Thyroid gland (tissue), 4 donors: ENCODE results near the gene AMOT. TPM values are rescaled to one million over a fixed set of nuclear protein-coding genes. Genes with fewer than 3 reads are reported as not detected.

ENCODE experiments used
- DNase-seq, 2 donors: peaks; one replicate each; pipeline ENCODE4 v3.0.0-alpha.2; 2019
- H3K27ac ChIP-seq, 3 donors: fragments of 200-600 bp; sonication (generic); 1 replicate in 2 of 3; 2 replicates in 1 of 3; pipeline ENCODE4 v1.5.1; 2016 to 2019; ENCODE audit warnings: mild to moderate bottlenecking in 1 of 3, moderate library complexity in 1 of 3
- H3K27me3 ChIP-seq: fragments of 200-600 bp; sonication (generic); one replicate; pipeline ENCODE4 v1.5.1; 2019
- H3K36me3 ChIP-seq, 2 donors: fragments of 200-600 bp; sonication (generic); one replicate each; pipeline ENCODE4 v1.5.1; 2016 to 2019
- H3K4me1 ChIP-seq, 2 donors: fragments of 200-600 bp; sonication (generic); one replicate each; pipeline ENCODE4 v1.5.1; 2017 to 2019
- H3K4me3 ChIP-seq, 3 donors: fragments of 200-600 bp; sonication (generic); replicated peaks in 1 of 3; 1 replicate in 2 of 3; 2 replicates in 1 of 3; pipeline ENCODE4 v1.5.1; 2016; ENCODE audit warnings: mild to moderate bottlenecking in 1 of 3
- H3K9me3 ChIP-seq: fragments of 200-600 bp; sonication (generic); one replicate; pipeline ENCODE4 v1.5.1; 2017
- CTCF ChIP-seq, 6 experiments: fragments of 200-600 bp in 3 of 6; fragments of 450-650 bp in 3 of 6; sonication (generic) in 3 of 6; IDR thresholded peaks; one replicate each; pipeline ENCODE4 v1.5.1; 2016 to 2019; ENCODE audit warnings: antibody characterized with exemption in 6 of 6, mild to moderate bottlenecking in 2 of 6, inconsistent platforms in 1 of 6, moderate library complexity in 1 of 6
- POLR2A ChIP-seq, 2 donors: fragments of 450-650 bp; IDR thresholded peaks; one replicate each; pipeline ENCODE4 v1.6.1; 2017; ENCODE audit warnings: antibody characterized with exemption in 2 of 2, mild to moderate bottlenecking in 2 of 2, moderate library complexity in 1 of 2
- WGBS, 2 donors: methylation state at CpG; one replicate each; pipeline ENCODE4 v1.1.5; 2017; 5-methylcytosine and 5-hydroxymethylcytosine counted together
- intact Hi-C: fragments of 100-400 bp; cut with DNase I; formaldehyde crosslinking; loops from one replicate; pipeline ENCODE4 v1.15.1; 2023
- total RNA-seq, 4 donors: library from RNA; depleted of rRNA; stranded (reverse); fragments of >200 nt; gene quantifications; one replicate each; pipeline ENCODE4 v1.2.3, GENCODE V29; 2016

AMOT gene
- total RNA-seq, 4 donors from 2014 or later: 8.0 to 20.7 (median 14.1) TPM

DNA sequence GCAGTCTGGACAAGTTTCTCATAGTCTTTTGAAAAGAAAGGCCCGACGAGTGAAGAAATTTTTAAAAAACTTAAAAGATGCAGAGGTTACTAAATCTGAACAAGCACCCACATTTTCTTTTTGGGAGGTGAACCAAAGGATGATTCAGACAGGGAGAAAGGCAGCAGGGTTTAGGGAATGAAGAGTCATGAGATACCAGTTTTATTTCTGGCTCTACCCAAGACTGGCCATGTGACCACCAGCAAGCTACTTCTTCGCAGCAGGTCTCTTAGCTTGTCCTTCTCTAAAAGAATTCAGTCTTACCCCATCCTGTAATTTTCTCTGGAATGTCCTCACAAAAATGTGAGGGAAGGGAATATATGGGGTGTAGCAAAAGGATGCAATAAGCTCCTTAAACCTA, 37.6 kb downstream of the AMOT start:
- Histone ChIP-seq H3K9me3 (no peaks in the 10 kb centered on the region), H3K4me3 (no peak overlapping the region), H3K4me1 (no peaks in the 10 kb centered on the region), H3K27ac (no peak overlapping the region), H3K27me3 (peaks cover 4% of the 10 kb centered on the region), H3K36me3 (no peaks in the 10 kb centered on the region)
- no peak for DNase-seq
- WGBS, 2 donors: 97 to 98% methylated on average over 3 of the region's 3 CpGs
- intact Hi-C loops: no loop called here
- TF ChIP-seq POLR2A (IDR thresholded peaks at IDR 0.05): no peak
- TF ChIP-seq CTCF (IDR thresholded peaks at IDR 0.05): no peak

GRCh38 chrX:112802541-112802940, 38.1 kb downstream of the AMOT start:
- H3K27ac ChIP-seq: no peak overlapping the region
- H3K36me3 ChIP-seq: no peaks in the 10 kb centered on the region
- WGBS, 2 donors: 86 to 100% methylated on average over 1 of the region's 1 CpG
- peaks cover 4% of the 10 kb centered on the region for H3K27me3 ChIP-seq
- H3K9me3 ChIP-seq: no peaks in the 10 kb centered on the region
- TF ChIP-seq POLR2A (IDR thresholded peaks at IDR 0.05) (no peak), CTCF (IDR thresholded peaks at IDR 0.05) (no peak)
- no peak overlapping the region for H3K4me3 ChIP-seq
- intact Hi-C loops: no loop called here
- H3K4me1 ChIP-seq: no peaks in the 10 kb centered on the region
- DNase-seq: no peak

GRCh38 chrX:112800971-112801775, 39.5 kb downstream of the AMOT start:
- Histone ChIP-seq H3K27me3 (peaks cover 4% of the 10 kb centered on the region), H3K4me1 (no peaks in the 10 kb centered on the region), H3K4me3 (no peak overlapping the region), H3K27ac (no peak overlapping the region), H3K36me3 (no peaks in the 10 kb centered on the region), H3K9me3 (no peaks in the 10 kb centered on the region)
- no peak for TF ChIP-seq CTCF (IDR thresholded peaks at IDR 0.05)
- no peak for TF ChIP-seq POLR2A (IDR thresholded peaks at IDR 0.05)
- DNase-seq: no peak
- intact Hi-C loops: no loop called here
- WGBS, 2 donors: 91 to 94% methylated on average over 12 of the region's 12 CpGs

- H3K9me3 ChIP-seq: no peaks in the 10 kb centered on the region
- no peak overlapping the region for H3K27ac ChIP-seq
- no peak overlapping the region for H3K4me3 ChIP-seq
- DNase-seq: no peak
- no peaks in the 10 kb centered on the region for H3K36me3 ChIP-seq
- H3K4me1 ChIP-seq: no peaks in the 10 kb centered on the region
- WGBS, 2 donors: 93 to 96% methylated on average over 1 of the region's 1 CpG
- no peaks in the 10 kb centered on the region for H3K27me3 ChIP-seq
- TF ChIP-seq CTCF (IDR thresholded peaks at IDR 0.05) (no peak), POLR2A (IDR thresholded peaks at IDR 0.05) (no peak)
- intact Hi-C loops: no loop called here
These were observed 41.2 kb downstream of the AMOT start for GRCh38 chrX:112799425-112799824.

DNA sequence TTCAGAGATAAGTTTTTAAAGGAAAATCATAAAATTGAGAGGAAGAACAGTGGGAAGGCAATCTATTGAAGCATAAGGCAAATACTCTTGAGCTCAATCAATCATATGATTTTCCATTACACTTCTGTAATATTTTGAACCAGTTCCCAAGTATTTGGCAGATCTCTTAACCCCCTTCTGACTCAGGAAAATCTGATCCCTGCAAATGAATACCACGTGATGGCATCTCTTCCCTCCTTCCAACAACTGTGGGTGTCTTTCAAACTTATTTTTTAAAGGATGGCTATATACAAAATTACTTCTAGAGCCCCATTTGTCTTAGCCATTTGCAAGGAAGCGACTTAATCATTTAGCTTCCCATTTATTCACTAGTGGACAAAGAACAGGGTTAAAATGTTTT, 41.9 kb downstream of the AMOT start:
- Histone ChIP-seq H3K36me3 (no peaks in the 10 kb centered on the region), H3K9me3 (no peaks in the 10 kb centered on the region), H3K27ac (no peak overlapping the region), H3K27me3 (no peaks in the 10 kb centered on the region), H3K4me1 (no peaks in the 10 kb centered on the region), H3K4me3 (no peak overlapping the region)
- TF ChIP-seq CTCF (IDR thresholded peaks at IDR 0.05) (no peak), POLR2A (IDR thresholded peaks at IDR 0.05) (no peak)
- intact Hi-C loops: no loop called here
- 83 to 94% methylated on average over 2 of the region's 2 CpGs for WGBS, 2 donors
- no peak for DNase-seq
